Inferior parietal cortex (tissue), 1 donor: ENCODE data around the gene NAGS.
"Not testable (repeated sequence)": the region's sequence is repeated elsewhere in the genome, so short reads cannot be mapped to it uniquely, and the experiment has no call there.

Experiments
- DNase-seq: peaks from one replicate; pipeline ENCODE4 v3.0.0-alpha.2; 2016; ENCODE audit errors: extremely low spot score

Gene NAGS, protein sequence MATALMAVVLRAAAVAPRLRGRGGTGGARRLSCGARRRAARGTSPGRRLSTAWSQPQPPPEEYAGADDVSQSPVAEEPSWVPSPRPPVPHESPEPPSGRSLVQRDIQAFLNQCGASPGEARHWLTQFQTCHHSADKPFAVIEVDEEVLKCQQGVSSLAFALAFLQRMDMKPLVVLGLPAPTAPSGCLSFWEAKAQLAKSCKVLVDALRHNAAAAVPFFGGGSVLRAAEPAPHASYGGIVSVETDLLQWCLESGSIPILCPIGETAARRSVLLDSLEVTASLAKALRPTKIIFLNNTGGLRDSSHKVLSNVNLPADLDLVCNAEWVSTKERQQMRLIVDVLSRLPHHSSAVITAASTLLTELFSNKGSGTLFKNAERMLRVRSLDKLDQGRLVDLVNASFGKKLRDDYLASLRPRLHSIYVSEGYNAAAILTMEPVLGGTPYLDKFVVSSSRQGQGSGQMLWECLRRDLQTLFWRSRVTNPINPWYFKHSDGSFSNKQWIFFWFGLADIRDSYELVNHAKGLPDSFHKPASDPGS

DNA sequence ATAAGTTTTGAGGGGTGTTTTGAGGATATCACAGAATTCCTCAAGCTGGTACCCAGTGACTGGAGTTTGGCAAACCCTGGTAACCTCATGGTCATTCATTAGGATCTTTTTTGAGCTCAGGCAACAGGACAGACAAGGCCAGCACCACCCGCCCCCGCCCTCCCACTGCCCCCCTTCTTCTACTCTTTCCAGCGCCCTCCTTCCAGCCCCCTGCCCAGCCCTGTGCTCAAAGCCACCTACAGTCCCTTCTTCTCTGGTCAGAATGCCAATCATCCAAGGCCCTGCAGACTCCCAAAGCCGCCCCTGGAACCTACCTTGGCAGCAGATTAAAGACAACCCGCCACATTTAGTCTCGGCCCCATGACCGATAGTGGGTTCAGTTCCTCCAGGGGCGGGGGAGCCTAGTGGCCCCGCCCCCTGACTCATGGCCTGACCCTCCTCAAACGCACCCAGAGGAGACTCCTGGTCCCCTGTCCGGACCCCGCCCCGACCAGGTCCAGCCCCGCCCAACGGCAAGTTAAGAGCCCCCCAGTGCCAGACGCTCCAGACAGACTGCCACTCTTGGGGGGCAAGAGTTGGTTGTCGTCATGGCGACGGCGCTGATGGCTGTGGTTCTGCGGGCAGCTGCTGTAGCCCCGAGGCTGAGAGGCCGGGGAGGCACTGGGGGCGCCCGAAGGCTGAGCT, at the start of gene NAGS:
Gene NAGS, plus strand, starts transcription at position 546 of the 684 bp plus-strand sequence. Its CDS starts 42 bp downstream, at position 588.
- no peak for DNase-seq

DNA sequence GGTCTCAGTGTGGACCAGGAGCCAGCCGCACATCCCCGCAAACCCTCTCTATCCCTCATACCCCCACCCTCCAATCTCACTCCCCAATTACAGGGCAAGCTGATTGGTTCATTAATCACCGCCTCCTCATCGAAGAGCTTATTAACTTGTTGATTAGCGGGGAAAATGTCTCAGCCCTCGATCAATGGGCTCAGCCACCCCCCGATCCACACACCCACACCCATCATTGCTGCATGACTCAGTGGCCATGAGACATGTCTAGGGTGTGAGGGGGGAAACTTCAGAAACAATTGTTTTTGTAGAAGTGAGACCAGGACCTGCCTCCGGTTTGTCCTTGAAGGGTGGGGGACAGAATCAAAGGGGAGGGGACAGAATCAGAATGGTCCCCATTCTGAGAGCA, 48.2 kb upstream of the NAGS start:
- DNase-seq, result no peak

DNA sequence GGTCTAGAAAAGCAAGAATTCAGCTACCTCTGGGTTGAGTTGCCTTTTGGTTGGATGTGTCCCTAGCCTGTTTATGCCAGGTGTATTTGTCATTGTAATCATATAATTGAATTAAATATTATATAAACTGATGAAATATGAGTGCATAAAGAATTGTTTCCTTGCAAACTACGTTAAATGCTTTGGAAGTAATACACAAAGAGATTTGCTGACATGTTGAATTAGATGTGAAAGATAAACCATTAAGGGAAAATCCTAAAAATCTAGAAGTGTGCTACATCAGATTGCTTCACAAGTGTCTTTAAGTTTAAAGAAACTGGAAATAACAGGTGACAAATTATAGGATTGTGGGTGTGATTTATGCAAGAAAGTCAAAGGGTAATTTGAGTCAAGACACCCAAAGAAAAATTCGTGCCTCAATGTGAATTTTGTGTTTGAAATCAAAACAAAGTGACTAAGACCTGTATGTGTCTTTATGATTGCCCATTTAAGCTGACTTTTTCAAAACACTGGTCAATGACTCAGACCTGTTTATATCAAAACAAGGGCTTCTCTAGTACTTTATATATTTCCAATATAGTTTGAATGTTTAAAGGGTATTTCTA, 45.6 kb upstream of the NAGS start:
- no peak for DNase-seq

DNA sequence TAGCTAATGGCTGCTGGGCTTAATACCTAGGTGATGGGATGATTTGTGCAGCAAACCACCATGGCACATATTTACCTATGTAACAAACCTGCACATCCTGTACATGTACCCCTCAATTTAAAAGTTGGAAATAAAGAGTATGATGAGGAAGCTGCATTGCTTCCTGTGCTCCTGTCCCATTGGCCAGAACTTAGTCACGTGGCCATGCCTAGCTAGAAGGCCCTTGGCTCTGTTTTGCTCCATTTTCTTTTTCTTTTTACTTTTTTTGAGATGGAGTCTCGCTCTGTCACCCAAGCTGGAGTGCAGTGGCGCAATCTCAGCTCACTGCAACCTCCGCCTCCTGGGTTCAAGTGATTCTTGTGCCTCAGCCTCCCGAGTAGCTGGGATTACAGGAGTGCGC, 43.1 kb upstream of the NAGS start:
- DNase-seq, result not testable (repeated sequence)

DNA sequence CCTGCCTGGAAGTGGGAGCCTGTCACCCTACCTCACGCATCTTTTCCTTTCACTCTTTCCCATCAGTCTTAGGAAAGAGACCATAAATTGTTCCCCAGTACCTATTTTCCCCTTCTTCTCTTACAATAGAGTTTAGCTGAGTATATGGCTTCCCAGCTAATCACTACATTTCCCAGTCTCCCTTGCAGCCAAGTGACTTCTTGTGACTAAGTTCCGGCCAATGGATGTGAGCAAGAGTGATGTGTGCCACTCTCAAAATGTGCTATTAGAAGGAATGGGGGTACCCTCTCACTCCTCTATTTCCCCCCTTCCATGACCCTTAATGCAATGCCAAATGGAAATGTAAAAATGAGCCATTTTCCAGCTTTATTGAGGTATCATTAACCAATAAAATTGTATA, 42.5 kb upstream of the NAGS start:
- DNase-seq, result no peak

DNA sequence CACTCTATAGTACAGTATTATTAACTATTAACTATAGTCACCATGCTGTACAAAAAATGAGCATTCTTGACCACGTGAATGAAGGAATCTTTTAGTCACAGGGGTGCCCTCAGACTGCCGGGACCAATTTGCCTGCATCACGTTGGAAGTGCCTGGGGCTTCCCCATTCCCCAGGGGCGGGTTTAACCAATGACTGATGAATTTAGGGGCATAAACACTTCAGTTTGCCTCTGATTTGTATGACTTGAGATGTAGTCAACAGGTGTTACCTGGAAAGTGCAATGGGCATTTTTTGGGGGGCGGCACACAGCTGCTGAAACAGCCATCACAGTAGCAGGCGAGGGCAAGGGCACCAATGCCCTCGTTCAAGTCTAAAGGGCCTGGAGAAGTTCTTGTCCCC, 41.9 kb upstream of the NAGS start:
- DNase-seq, result no peak

DNA sequence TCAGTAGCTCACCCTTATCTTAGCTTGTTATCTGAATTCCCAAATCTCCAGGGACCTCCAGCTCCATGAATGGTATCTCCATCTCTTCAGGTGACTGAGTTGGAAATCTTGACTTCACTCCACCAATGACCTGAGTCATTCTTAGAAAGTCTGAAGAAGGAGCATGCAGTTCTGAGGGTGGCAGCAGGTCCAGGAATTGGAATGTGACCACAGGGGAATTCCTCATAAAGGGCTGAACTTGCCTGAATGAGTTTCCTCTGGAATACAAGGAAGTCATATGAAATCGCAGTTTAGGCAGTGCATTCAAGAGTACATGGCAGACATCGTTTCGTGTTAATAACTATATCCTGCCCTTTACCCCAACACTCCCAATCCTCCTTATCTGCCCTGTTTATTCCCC, 38.1 kb upstream of the NAGS start:
- DNase-seq, result no peak

DNA sequence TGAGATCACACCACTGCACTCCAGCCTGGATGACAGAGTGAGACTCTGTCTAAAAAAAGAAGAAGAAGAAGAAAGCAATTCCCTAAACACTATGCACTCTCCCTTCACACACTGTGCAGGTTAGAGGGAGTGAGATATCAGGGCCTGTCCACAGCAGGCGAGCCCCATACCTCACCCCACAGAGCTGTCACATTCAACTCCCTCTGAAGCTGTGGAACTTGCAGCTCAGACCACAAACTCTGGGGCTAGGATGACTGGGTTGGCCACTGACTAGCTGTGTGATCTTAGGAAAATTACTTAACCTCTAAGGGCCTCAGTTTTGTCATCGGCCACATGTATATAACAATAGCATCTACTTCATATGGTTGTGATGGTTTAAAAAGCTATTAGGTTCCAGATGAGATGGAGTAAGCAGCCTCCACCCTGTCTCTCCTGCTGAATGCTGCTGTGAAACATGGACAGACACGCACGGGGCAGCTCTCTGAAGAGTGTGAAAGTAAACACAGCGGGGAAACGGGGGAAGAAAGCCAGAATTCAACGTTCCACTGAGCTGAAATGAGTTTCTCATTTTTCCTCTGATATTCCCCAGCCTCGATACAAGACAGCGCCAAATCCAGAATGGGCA, 37.1 kb upstream of the NAGS start:
- no peak for DNase-seq

DNA sequence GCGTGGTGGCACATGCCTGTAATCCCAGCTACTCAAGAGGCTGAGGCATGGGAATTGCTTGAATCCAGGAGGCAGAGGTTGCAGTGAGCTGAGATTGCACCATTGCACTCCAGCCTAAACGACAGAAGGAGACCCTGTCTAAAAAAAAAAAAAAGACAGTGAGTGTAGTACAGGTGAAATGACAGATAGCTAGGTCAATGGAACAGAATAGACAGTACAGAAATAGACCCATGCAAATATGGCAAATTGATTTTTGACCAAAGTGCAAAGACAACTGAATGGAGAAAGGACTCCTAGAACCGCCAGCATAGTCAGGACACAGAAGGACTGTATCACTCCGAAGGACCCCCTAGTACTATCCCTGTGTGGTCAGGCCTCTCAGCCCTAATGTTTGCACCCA, 34.1 kb upstream of the NAGS start:
- no peak for DNase-seq

DNA sequence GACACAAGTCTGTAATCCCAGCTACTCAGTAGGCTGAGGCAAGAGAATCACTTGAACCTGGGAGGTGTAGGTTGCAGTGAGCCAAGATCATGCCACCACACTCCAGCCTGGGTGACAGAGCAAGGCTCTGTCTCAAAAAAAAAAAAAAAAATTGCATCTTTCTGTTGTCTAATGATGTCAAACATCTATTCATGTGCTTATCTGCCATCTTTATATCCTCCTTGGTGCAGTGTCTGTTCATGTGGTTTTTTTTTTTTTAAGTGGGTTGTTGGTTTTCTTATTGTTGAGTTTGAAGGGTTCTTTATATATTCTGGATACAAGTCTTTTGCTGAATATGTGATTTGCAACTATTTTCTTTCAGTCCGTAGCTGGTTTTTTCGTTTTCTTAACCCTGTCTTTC, 33.0 kb upstream of the NAGS start:
- DNase-seq, result not testable (repeated sequence)

DNA sequence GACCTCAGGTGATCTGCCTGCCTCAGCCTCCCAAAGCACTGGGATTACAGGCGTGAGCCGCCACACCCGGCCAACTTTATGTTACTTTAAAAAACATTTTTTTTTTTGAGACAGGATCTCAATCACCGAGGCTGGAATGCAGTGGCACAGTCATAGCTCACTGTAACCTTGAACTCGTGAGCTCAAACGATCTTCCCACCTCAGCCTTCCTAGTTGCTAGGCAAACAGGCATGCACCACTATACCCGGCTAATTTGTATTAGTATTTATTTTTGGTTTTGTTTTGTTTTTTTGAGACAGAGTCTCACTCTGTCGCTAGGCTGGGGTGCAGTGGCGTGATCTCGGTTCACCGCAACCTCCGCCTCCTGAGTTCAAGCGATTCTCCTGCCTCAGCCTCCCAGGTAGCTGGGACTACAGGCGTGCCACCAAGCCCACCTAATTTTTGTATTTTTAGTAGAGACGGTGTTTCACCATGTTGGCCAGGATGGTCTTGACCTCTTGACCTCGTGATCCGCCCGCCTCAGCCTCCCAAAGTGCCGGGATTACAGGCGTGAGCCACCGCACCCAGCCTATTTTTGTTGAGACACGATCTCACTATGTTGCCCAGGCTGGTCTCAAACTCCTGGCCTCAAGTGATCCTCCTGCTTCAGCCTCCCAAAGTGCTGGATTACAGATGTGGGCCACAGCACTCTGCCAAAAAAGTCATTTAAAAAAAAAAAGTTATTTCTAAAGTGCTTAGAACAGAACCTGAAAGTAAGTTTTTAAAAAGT, 31.8 kb upstream of the NAGS start:
- not testable (repeated sequence) for DNase-seq

DNA sequence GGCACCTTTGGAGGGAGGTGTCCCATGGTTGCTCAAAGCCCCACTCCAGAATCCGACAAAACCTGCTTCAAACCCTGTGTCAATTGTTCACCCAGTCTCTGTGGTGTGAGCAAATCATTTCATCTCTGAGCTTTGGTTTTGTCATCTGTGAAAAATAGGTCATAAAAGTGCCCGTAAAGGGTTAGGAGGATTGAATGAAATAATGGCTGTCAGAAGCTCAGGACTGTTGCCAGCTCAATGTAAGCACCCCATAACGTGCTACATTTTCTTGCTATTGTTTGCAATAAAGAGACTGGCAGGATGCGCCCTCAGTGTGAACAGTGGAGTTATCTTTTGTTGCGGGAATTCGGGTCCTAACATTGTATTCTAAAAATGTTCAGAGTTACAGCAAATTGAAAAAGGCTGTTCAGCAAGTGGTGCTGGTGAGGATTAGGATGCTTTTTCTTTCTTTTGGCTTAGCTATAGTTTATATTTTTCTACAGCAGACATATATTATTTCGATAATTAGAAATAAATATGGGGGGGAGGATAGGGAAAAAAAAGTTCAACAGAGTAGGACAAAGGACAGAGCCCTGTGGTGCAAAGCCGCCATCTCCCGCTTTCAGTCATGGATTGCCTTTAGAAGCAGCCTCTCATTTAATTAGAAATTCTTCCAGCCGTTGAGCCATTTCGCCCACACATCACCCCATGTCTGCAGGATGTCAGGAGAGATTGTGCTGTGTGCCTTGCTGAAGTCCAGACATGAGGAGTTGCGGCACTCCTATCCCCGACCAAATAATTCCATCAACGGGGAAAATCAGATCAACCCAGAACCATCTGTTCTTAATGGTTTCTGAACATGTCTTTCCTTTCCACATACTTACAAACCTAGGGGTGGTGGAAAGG, 29.8 kb upstream of the NAGS start:
- DNase-seq, result no peak

DNA sequence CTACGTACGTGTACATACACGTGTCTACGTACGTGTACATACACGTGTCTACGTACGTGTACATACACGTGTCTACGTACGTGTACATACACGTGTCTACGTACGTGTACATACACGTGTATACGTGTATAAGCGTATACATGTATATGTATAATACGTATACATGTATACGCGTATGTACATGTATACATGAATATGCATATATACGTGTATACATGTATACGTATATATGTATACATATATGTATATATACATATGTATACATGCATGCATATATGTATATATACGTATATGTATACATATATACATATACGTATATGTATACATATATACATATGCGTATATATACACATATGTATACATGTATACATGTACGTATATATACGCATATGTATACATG, 28.5 kb upstream of the NAGS start:
- no peak for DNase-seq

DNA sequence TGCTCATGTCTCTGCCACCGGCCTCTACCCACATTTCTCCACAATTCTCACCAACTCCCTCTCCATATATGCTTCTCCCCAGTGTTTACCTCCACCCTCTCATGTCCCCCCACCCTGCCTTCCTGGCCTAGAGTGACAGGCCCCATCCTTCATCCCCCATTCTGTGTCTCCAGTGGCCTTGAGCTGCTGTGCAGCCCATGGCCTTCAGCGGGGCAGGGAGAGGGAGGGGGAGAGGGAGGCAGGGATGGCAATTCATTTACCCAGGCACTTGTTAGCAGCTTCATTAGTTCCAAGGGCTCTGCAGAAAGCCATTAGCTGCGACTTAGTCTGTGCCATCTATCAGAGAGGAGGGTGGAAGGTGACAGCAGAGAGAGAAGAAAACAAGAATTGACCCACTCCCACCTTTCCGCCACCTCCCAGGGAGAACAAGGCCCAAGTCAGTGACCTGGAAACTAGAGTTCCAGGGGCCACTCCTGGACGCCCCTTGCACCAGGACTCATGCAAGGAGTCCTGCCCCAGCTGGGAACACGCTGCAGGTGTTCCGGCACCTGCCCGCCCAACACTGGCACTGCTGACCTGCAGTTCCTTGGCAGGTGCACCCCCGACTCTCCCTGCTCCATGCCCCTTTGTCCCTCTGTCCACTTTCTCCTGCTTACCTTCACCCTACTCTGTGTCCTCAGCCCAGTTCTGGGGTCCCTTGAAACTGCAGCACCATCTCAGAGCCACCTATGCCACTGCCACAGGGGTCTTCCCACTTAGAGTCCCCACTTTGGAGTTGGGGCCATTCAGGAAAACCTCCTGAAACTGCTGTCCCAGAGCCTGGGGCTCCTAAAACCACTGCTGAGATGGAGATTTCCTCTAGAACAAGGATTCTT, 27.2 kb upstream of the NAGS start:
- DNase-seq, result no peak

DNA sequence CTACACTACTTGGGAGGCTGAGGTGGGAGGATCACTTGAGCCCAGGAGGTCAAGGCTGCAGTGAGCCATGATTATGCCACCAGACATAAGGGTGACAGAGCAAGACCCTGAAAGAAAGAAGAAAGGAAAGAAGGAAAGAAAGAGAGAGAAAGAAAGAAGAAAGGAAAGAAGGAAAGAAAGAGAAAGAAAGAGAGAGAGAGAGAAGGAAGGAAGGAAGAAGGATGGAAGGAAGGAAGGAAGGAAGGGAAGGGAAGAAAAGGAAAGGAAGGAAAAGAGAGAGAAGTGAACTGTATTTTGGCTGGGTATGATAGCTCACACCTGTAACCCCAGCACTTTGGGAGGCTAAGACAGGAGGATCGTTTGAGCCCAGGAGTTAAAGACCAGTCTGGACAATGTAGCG, 26.3 kb upstream of the NAGS start:
- DNase-seq, result no peak

DNA sequence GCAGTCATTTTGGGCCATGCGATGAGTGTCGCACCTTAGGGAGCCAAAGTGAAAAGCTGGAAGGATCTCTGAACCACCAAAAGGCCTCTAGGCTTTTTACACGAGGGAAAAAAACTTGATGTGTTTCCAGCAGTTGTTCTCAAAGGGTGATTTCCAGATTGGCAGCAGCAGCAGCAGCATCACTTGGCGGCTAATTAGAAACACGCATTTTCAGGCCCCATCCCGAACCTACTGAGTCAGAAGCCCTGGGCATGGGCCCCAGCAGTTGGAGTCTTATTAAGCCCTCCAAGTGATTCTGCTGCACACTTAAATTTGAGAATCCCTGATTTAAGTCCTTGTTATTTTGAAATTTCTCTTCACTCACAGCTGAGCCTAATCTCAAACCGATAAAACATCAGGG, 25.4 kb upstream of the NAGS start:
- DNase-seq, result no peak

DNA sequence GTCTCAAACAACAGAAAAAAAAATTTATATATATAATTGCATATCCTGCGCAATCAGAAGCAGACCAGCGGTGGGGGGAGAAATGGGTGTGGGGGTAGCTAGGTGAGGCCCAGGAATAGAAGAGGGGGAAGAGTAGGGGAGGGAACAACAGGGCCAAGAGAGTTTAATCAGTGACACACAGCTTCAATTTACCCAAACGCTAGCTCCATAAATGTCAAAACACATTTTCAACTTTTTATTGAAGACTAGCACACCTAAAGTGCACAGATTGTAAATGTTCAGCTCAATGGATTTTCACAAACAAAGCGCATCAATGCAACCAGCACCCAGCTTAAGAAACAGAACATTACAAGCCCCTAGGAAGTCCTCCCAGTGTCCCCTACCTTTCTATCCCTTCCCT, 24.8 kb upstream of the NAGS start:
- no peak for DNase-seq

DNA sequence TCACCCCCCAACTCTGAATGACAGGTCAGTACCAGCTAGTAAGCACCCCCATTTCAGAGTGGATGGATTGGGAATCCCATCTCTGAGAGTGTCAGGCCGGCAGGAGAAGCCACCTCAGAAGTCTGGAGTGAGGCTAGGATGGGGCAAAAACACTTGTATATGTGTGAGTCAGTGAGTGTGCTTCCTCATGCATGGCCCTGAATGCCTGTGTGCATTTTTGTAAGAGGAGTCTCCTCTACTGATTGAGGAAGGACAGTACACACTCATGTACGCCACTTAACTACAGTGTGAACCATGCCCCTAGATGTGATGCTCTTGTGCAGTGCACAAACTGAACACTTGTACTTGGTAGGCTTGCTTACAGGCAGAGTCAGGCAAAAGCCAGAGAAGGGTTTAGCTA, 22.3 kb upstream of the NAGS start:
- DNase-seq, result no peak

DNA sequence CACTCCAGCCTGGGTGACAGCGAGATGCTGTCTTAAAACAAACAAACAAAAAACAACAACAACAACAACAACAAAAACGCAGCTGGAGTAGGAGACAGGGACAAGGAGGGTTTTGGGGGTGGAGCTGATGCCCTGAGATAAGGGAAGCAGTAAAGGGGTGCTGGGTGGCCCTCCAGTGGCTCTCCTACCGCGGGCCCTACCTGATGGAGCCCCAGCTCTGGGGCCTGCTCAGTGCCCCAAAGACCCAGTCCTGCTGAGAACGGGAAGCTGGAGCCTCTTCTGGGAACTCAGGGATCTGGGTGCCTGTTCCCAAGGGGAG, 21.3 kb upstream of the NAGS start:
- no peak for DNase-seq
